Measurements from ENCODE around the gene GPER1.
"Not testable (repeated sequence)": the region's sequence is repeated elsewhere in the genome, so short reads cannot be mapped to it uniquely, and the experiment has no call there.

Gene GPER1

DNA sequence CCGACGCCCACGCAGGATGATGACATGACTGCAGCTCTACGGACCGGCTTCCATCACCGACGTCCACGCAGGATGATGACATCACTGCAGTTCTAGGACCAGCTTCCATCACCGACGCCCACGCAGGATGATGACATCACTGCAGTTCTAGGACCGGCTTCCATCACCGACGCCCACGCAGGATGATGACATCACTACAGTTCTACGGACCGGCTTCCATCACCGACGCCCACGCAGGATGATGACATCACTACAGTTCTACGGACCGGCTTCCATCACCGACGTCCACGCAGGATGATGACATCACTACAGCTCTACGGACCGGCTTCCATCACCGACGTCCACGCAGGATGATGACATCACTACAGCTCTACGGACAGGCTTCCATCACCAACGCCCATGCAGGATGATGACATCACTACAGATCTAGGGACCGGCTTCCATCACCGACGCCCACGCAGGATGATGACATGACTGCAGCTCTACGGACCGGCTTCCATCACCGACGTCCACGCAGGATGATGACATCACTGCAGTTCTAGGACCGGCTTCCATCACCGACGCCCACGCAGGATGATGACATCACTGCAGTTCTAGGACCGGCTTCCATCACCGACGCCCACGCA is 28.6 kb downstream of the GPER1 start:
- DNase-seq (ENCODE audit: low read depth in 2 of 3, low spot score in 1 of 3), result not testable (repeated sequence)

DNA sequence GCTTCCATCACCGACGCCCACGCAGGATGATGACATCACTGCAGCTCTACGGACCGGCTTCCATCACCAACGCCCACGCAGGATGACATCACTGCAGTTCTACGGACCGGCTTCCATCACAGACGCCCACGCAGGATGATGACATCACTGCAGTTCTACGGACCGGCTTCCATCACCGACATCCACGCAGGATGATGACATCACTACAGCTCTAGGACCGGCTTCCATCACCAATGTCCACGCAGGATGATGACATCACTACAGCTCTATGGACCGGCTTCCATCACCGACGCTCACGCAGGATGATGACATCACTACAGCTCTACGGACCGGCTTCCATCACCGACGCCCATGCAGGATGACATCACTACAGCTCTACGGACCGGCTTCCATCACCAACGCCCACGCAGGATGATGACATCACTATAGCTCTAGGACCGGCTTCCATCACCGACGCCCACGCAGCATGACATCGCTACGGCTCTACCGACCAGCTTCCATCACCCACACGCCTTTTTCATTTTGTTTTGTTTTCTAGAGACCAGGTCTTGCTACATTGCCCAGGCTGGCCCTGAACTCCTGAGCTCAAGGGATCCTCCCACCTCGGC is 29.5 kb downstream of the GPER1 start:
- no peak for DNase-seq (ENCODE audit: low read depth in 2 of 3, low spot score in 1 of 3)

DNA sequence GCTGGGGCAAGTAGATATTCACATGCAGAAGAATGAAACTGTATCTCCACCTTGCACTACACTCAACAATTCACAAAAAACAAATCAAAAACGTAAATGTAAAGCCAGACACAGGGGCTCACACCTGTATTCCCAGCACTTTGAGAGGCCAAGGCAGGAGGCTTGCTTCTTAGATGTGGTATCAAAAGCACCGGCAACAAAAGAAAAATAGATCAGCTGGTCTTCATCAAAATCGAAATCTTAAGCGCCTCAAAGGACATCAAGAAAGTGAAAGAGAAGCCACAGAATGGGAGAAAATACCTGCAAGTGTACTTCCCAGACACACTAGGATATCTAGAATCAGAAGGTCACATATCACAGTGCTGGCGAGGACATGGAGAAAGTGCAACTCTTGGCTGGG is 31.3 kb downstream of the GPER1 start:
- DNase-seq (ENCODE audit: low read depth in 2 of 3, low spot score in 1 of 3), result no peak

DNA sequence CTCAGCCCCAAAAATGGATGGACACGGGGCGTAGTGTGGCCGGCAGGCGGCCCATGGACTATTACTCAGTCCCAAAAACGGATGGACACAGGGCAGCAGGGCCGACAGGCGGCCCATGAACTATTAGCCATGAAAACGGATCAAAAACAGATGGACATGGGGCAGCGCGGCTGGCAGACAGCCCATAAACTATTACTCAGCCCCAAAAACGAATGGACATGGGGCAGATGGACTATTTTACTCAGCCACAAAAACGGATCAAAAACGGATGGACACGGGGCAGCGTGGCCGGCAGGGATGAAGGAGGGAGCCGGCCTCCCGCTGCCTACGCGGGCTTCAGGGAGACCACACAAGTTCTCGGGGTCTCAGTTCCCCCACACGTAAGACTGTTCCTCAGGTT is 32.9 kb downstream of the GPER1 start:
- DNase-seq (ENCODE audit: low read depth in 2 of 3, low spot score in 1 of 3), result no peak

DNA sequence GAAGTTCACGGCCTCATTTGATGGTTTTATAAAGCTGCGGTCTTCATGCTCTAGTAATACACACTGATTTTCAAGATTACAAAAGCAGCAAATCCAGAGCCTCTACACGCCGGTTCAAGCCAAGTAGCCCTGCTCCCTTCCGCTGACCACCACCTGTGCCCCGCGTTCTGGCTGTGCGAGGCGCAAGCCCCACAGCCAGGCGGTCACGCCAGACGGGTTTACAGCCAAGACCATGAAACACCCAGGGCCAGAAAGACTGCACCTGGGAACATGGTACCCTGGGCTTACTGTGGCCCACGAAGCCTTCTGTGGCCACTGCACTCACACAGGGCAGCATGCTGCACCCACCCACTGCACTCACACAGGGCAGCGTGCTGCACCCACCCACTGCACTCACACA is 33.6 kb downstream of the GPER1 start:
- no peak for DNase-seq (ENCODE audit: low read depth in 2 of 3, low spot score in 1 of 3)

DNA sequence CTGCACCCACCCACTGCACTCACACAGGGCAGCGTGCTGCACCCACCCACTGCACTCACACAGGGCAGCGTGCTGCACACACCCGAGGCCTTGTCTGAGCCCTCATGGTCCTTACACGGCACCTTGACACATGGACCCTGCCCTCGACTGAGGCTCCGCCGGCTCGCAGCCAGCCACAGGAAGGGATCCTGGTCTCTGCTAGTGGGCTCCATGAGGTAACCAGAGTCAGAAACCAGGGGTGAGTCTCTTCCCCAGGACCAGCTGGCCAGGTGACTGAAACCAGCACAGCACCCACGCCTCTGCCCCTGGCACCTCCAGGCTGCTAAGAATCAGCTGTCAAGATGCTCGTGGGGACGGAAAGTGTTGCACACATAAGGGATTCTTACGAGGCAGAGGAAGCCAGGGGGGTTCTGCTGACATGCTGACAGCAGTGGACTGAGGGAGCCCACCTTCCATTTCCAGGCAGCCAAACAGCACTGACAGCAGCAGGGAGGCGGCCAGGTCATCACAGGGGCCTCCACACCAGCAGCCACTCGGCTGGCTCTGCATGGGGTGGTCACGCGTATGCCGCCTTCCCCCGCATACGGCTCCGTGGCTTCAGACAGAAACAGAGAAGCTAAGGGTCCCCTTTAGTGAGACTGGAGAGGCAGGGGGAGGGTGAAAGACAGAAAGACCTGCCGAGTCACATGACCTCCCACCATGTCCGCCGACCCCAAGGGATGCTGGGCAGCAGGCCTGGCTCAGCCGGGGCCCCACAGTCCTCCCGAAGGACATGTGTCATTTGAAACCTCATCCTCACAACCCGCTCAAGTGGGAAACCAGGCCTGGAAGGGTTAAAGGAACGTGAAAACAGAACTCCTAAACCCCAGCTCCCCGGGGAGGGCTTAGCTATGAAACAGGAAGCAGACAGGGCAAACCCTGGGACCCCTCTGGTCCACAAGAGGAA is 34.2 kb downstream of the GPER1 start:
- DNase-seq (ENCODE audit: low read depth in 2 of 3, low spot score in 1 of 3), result no peak

DNA sequence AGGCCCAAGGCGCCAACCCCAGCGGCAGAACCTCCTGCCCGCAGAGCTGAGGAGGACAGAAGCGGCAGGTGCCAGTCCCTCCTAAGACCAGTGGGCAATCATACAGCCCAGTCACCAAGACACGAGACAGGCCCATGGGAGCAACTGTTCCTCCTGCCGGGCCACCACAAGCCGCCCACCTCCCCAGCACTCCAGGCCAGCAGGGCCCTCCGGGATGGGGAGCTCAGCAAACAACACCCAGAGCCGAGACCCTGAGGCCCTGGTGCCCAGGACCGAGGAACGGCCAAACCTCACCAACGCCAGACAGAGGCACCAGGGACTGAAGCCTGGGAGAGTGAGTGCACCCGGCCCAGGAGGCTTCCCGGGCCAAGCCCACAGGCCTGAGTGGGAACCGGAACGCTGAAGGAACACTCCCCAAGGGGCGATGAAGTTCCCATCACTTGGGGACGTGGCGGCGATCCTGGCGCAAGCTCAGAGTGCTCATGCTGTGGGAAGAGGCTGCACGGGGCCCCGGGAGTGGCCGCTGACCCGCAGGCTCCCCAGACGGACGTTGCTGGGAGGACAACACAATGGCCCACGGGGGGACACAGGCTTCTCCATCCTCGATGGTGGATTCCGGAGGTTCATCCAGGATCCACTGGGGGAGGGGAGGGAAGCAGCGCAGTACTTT is 35.1 kb downstream of the GPER1 start:
- no peak for DNase-seq (ENCODE audit: low read depth in 2 of 3, low spot score in 1 of 3)

DNA sequence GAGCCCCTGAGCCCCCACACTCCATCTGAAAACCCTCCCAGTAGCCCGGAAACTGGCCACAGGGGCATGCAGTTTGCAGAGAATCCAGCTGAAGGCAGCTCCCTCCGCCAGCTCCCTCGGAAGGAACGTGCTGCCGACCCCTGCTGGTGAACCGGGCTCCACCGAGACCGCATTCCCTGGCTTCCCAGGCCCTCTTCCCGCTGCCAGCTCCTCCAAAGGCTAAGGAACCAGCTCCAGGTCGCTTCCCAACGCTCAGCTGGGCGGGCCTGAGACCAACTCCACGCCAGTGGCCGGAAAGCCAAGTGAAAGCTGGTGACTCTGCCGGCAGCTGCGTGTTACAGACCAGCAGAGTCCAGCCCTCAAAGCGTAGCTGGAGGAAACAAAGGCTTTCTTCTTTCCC is 35.8 kb downstream of the GPER1 start:
- no peak for DNase-seq (ENCODE audit: low read depth in 2 of 3, low spot score in 1 of 3)

DNA sequence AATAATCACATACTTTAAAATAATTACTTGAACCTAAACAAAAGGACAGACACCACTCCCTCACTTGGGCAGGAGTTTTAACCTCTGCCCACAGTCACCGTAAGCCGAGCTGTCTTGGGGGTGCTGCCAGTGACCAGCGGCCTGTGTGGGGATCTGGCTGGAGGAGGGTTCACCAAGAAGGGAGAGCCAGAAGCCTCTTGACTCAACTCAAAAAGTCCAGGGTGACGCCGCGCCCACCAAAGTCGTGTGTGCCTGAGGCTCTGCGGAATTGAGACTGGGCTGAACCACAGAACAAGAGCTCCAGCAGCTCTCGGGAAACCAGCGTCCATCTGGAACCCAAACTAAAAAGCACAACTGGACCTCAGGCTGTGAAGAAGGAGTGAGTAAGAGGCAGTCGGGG is 36.3 kb downstream of the GPER1 start:
- no peak for DNase-seq (ENCODE audit: low read depth in 2 of 3, low spot score in 1 of 3)

DNA sequence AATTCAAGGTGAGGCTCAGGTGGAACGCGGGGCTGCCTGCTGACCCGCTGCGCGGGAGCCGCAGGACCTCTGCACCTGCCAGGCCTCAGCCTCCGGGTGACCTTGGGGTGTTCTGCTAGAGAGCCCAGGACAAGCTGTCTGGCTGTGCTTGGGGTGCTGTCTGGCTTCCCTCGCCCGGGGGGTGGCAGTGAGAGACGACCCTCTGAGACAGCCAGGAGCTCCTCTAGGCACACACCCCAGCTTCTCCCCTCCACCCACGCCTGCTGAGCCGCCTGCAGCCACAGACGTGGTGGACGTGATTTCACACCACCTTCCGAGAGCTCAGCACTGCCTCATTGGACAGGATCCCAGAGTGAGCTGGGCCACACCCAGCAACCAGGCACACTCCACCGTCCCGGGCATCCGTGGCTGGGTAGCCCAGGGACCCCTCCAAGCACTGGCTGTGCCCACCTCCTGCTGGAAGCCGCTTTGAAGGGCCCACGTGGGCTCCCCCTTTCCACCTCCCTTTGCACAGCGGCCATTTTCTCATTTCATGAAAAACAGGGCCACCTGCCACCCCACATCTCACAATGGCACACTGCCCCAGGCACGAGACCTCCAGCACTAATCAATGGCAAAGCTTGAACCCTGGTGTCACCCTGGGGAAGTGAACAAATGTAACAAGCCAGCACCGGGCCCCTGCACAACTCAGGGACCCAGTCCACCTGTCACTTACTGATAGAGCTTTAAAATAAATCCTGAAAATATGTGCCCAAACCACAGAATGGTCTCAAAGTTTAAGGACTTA is 37.1 kb downstream of the GPER1 start:
- DNase-seq (ENCODE audit: low read depth in 2 of 3, low spot score in 1 of 3), result no peak

DNA sequence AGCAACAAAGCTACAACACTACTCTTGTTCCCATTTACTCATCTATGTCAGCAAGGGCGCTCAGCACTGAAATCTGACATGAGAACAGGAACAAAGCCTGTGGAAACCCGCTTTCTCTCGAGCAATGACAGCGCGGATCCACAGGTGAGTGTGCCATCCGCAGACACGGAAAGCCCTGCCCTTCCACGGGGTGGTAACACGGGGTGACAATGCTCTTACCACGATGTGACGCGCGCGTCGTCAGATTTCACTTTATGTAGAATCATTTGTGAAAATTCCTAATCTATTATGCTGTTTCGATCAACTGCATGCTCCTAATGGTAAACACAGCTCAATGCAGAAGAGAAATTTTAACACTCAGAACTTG is 37.7 kb downstream of the GPER1 start:
- DNase-seq (ENCODE audit: low read depth in 2 of 3, low spot score in 1 of 3), result no peak

DNA sequence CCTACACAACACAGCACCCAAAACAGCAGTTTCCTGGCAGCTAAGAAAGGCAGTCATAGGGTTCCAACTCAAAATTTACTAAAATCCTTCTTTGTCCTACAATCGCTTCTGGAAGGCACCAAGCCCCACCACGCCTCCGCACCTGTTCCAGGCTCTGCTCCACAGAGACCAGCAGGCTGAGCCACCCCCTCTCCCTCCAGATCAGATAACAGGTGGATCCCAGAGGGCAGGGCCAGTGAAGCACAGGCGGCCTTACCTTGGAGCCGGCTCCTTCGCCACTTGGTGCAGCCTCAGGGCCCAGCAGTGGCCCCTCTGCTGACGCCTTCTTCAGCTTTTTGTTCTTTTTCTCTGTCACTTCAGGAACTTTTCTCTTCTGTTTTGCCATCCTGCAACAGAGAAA is 39.1 kb downstream of the GPER1 start:
- DNase-seq (ENCODE audit: low read depth in 2 of 3, low spot score in 1 of 3), result no peak

DNA sequence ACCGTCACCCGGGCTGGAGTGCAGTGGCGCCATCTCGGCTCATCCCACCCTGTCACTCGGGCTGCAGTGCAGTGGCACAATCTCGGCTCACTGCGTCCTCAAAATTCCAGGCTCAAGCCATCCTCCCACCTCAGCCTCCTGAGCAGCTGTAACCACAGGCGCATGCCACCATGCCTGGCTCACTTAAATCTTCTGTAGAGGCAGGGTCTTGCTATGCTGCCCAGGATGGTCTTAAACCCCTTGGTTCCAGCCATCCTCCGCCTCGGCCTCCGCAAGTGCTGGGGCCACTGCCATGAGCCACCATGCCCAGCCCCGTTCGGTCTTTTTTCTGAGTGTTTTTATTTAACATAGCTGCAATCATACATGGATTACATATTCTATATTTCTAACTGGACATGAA is 41.5 kb downstream of the GPER1 start:
- DNase-seq (ENCODE audit: low read depth in 2 of 3, low spot score in 1 of 3), result no peak

DNA sequence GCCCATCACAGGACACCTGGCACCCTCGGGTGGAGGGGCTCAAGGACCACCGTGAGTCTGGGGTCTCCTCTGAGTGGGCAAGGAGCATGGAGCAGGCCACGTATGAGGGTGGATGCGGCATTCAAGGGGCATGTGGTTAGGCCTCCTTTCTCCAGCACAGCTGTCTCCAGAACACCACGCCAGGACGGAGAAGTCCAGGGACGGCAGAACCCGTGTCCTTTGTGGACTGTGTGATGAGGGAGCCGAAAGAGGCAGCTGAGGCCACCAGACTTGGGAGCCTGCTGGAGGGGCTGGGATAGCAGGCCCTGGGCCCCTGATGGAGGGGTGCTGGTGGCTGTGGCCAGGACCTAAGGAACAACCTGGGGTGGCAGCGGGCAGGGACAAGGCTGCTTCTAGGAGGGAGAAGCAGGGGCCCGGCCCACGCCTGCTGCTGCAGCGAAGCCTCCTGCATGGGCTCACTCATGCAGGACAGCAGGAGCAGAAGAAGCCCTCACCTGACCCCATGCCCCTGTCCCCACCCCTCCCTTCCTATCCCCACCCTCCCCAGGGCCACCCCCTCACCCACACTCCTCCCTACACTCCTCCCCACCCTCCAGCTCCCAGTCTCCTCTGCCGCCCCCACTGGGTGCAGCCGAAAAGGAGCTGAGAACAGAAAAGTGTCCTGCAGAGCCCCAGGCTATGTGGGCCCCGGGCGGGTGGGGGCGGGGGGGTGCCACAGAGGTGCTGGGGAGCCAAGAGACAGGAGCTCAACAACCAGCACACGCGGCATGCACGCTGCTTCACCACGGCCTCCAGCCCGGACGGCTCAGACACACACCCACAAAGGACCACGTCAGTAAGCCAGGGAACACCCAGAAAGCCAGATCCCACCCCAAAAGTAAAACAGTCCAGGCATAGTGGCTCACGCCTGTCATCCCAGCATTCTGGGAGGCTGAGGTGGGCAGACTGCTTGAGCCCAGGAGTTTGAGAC is 42.4 kb downstream of the GPER1 start:
- DNase-seq (ENCODE audit: low read depth in 2 of 3, low spot score in 1 of 3), result no peak

DNA sequence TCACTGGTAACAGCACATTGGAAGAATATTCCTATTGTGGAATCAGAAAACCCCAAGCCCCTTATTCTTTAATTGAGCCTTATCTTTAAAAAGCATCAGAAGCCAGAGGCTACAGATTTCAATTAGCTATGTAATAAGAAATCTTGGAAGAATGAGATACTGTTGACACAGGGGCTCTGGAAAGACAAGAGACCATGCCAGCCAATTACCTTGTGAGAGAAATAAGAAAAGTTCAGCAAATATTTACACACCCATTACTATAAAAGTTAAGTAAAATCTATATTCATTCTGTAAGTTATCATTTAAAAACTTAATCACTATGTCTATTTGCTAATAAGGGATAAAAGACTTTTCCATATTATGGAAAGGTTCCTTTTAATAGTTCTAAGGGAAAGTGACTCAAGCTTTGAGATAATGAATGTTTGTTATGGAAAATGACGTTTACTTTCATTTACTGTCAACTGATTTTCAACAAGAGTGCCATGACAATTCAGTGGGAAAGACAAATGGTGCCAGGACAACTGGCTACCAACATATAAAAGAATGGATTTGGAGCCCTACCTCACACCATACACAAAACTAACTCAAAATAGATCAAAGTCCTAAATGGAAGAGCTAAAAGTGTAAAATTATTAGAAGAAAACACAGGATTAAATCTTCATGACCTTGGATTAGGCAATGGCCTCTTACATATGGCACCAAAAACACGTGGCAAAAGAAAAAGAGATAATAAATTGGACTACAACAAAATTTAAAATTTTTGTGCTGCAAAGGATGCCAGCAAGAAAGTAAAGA is 43.8 kb downstream of the GPER1 start:
- DNase-seq (ENCODE audit: low read depth in 2 of 3, low spot score in 1 of 3), result no peak

DNA sequence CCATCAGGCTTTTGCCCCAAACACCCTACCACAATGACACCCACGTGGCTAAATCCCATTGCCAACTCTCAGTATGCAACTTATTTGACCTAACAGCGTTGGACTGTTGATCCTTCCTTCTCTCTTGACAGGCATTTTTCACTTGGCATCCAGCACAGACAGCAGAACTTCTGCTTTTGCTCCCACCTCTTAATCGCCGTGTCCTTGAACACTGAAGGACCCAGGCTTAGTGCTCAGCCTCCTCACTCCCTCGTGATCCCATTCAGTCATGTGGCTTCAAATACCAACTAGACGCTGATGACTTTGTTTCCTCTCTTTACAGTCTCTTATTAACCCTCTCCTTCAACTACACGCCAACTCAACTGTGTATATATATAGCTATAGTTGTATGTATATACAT is 47.0 kb downstream of the GPER1 start:
- DNase-seq (ENCODE audit: low read depth in 2 of 3, low spot score in 1 of 3), result no peak

DNA sequence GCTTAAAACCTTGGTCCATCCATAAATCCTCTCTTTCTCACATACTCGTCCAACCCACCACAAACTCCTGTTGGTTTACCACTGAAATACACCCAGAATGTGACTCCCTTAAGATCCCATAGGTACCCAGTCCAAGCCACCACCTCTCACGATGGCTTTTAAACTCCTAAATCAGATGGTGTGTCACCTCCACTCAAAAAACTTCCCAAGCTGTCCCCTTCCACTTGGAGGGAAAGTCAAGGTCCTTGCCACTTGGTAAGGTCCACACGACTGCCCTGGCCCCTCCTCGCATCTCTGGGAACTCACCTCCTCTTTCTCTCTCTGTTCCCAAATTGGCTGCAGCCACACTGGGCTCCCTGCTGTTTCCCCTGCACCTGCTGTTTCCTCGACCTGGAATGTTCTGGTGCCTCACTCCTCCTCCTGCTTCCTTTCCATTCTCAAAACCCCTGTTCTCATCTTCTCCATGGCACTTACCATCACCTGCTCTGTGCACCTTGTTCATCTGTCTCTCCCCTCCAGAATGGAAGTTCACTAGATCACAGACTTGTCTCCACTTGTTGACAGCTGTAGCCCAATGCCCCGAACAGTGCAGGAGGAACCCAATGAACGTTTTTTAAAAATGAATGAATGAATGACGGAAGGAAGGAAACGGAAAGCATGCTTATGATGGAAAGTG is 49.1 kb downstream of the GPER1 start:
- no peak for DNase-seq (ENCODE audit: low read depth in 2 of 3, low spot score in 1 of 3)

DNA sequence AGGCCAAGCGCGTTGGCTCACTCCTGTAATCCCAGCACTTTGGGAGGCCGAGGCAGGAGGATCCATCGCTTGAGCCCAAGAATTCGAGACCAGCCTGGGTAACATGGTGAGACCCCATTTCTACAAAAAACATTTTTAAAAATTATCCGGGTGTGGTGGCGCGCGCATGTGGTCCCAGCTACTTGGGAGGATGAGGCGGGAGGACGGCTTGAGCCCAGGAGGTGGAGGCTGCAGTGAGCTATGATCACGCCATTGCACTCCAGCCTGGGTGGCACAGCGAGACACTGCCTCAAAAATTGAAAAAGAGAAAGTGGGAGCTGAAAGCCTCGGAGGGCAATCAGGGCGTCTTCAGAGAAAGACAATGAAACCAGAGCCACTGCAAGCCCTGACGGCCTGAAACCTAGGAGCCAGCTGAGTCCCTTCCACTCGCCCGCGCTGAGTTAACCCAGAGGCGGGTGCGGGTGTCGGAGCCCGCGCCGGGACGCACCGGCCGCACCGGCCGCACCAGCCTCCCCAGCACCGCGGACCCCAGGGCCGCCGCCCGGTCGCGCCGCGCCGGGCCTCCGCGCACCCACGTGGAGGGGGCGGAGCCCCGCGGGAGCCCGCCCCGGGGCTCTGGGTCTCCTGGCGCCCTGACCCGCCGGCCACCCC is 49.7 kb downstream of the GPER1 start:
- no peak for DNase-seq (ENCODE audit: low read depth in 2 of 3, low spot score in 1 of 3)
